HEK293 (cell line): ENCODE data around the gene SRRM2.
A peak's percentile ranks its signal among the peaks of the same experiment; 100 is the strongest.

Experiments
- CTCF ChIA-PET: fragments of 350-600 bp; formaldehyde crosslinking; extraction: SDS; loops from one replicate; lab custom pipeline; 2021; ENCODE audit warnings: antibody characterized with exemption; lab: Yijun Ruan, JAX
- POLR2A ChIA-PET: fragments of 300-600 bp; formaldehyde crosslinking; extraction: SDS; loops from one replicate; lab custom pipeline; 2020; ENCODE audit warnings: antibody characterized with exemption, inconsistent platforms; lab: Yijun Ruan, JAX
- H3K27ac ChIP-seq: fragments of 200-500 bp; sonication (Bioruptor generic); 2 replicates; pipeline ENCODE4 v1.5.1; 2014; ENCODE audit warnings: low read depth, low read length, control low read depth, inconsistent platforms; ENCODE audit errors: extremely low read depth
- H3K36me3 ChIP-seq, 2 experiments: fragments of 200-500 bp in 1 of 2; sonication (Bioruptor generic) in 1 of 2; 1 replicate in 1 of 2; 2 replicates in 1 of 2; pipeline ENCODE4 v1.5.1; 2014 to 2017; ENCODE audit warnings: inconsistent platforms in 2 of 2, low read length in 2 of 2; ENCODE audit not compliant: control insufficient read depth in 2 of 2, insufficient read depth in 1 of 2
- H3K4me1 ChIP-seq: fragments of 200-500 bp; sonication (Bioruptor generic); 2 replicates; pipeline ENCODE4 v1.5.1; 2014; ENCODE audit warnings: mild to moderate bottlenecking, low read length, inconsistent platforms; ENCODE audit not compliant: control insufficient read depth, insufficient read depth
- H3K4me3 ChIP-seq: 2 replicates; pipeline ENCODE4 v1.5.1; 2011; ENCODE audit warnings: low read depth, mild to moderate bottlenecking, control low read depth, low read length, moderate library complexity
- H3K9me3 ChIP-seq: fragments of 200-500 bp; sonication (Bioruptor generic); 2 replicates; pipeline ENCODE4 v1.5.1; 2014; ENCODE audit warnings: low read depth, low read length, inconsistent platforms; ENCODE audit not compliant: control insufficient read depth, insufficient read depth
- KLF1 ChIP-seq: fragments of 450-650 bp; formaldehyde crosslinking; IDR thresholded peaks from 2 replicates; pipeline ENCODE4 v1.5.1; 2016; ENCODE audit warnings: missing biosample characterization, missing genetic modification characterization
- KLF10 ChIP-seq: fragments of 450-650 bp; IDR thresholded peaks from 2 replicates; pipeline ENCODE4 v1.5.1; 2018; ENCODE audit warnings: missing biosample characterization, mild to moderate bottlenecking, missing genetic modification characterization
- PRDM1 ChIP-seq: fragments of 450-650 bp; formaldehyde crosslinking; IDR thresholded peaks from 2 replicates; pipeline ENCODE4; 2016; ENCODE audit warnings: missing biosample characterization, missing genetic modification characterization
- SP7 ChIP-seq: fragments of 450-650 bp; formaldehyde crosslinking; IDR thresholded peaks from 2 replicates; pipeline ENCODE4 v1.5.1; 2016; ENCODE audit warnings: missing biosample characterization, missing genetic modification characterization
- WT1 ChIP-seq: fragments of 450-650 bp; formaldehyde crosslinking; IDR thresholded peaks from 2 replicates; pipeline ENCODE4 v1.5.1; 2016; ENCODE audit warnings: missing biosample characterization, missing genetic modification characterization
- ZBTB21 ChIP-seq: fragments of 450-650 bp; formaldehyde crosslinking; IDR thresholded peaks from 2 replicates; pipeline ENCODE4 v1.5.1; 2017; ENCODE audit warnings: missing biosample characterization, missing genetic modification characterization
- ZEB2 ChIP-seq: fragments of 450-650 bp; formaldehyde crosslinking; IDR thresholded peaks from 2 replicates; pipeline ENCODE4 v1.5.1; 2016; ENCODE audit warnings: missing biosample characterization, missing genetic modification characterization
- ZNF23 ChIP-seq: fragments of 450-650 bp; formaldehyde crosslinking; IDR thresholded peaks from 2 replicates; pipeline ENCODE4 v1.5.1; 2016; ENCODE audit warnings: missing biosample characterization, missing genetic modification characterization, borderline replicate concordance
- ZNF341 ChIP-seq: fragments of 450-650 bp; formaldehyde crosslinking; IDR thresholded peaks from 2 replicates; pipeline ENCODE4; 2016; ENCODE audit warnings: low read depth, missing biosample characterization, missing genetic modification characterization
- ZNF600 ChIP-seq: fragments of 450-650 bp; formaldehyde crosslinking; IDR thresholded peaks from 2 replicates; pipeline ENCODE4 v1.5.1; 2016; ENCODE audit warnings: missing biosample characterization, missing genetic modification characterization
- ZNF660 ChIP-seq: fragments of 450-650 bp; IDR thresholded peaks from 2 replicates; pipeline ENCODE4 v1.5.1; 2018; ENCODE audit warnings: missing biosample characterization, mild to moderate bottlenecking, missing genetic modification characterization
- ZNF701 ChIP-seq: fragments of 450-650 bp; formaldehyde crosslinking; IDR thresholded peaks from 2 replicates; pipeline ENCODE4 v1.5.1; 2016; ENCODE audit warnings: missing biosample characterization, missing genetic modification characterization
- ZNF785 ChIP-seq: fragments of 450-650 bp; formaldehyde crosslinking; IDR thresholded peaks from 2 replicates; pipeline ENCODE4 v1.5.1; 2016; ENCODE audit warnings: missing biosample characterization, missing genetic modification characterization
- TF ChIP-seq, protein P1 (sequence below): fragments of 450-650 bp; formaldehyde crosslinking; IDR thresholded peaks from 2 replicates; pipeline ENCODE4 v1.5.1; 2017; ENCODE audit warnings: missing biosample characterization, mild to moderate bottlenecking, missing genetic modification characterization, moderate library complexity
- TF ChIP-seq, protein P2 (sequence below): fragments of 450-650 bp; formaldehyde crosslinking; IDR thresholded peaks from 2 replicates; pipeline ENCODE4 v1.5.1; 2016; ENCODE audit warnings: missing biosample characterization, missing genetic modification characterization
- TF ChIP-seq, protein P3 (sequence below): fragments of 450-650 bp; formaldehyde crosslinking; IDR thresholded peaks from 2 replicates; pipeline ENCODE4 v1.5.1; 2016; ENCODE audit warnings: missing biosample characterization, missing genetic modification characterization
- TF ChIP-seq, protein P4 (sequence below): fragments of 450-650 bp; formaldehyde crosslinking; IDR thresholded peaks from 2 replicates; pipeline ENCODE4 v1.5.1; 2017; ENCODE audit warnings: missing biosample characterization, missing genetic modification characterization
- TF ChIP-seq, protein P5 (sequence below): fragments of 450-650 bp; formaldehyde crosslinking; conservative IDR thresholded peaks from 2 replicates; pipeline ENCODE4 v1.5.1; 2016; ENCODE audit warnings: low read depth, missing biosample characterization, missing genetic modification characterization
- TF ChIP-seq, protein P6 (sequence below): fragments of 450-650 bp; formaldehyde crosslinking; IDR thresholded peaks from 2 replicates; pipeline ENCODE4 v1.5.0; 2017; ENCODE audit warnings: missing biosample characterization, missing genetic modification characterization, borderline replicate concordance
- TF ChIP-seq, protein P7 (sequence below): fragments of 450-650 bp; formaldehyde crosslinking; optimal IDR thresholded peaks from 2 replicates; pipeline ENCODE3; 2016; ENCODE audit warnings: missing biosample characterization, mild to moderate bottlenecking, missing genetic modification characterization

Gene SRRM2

DNA sequence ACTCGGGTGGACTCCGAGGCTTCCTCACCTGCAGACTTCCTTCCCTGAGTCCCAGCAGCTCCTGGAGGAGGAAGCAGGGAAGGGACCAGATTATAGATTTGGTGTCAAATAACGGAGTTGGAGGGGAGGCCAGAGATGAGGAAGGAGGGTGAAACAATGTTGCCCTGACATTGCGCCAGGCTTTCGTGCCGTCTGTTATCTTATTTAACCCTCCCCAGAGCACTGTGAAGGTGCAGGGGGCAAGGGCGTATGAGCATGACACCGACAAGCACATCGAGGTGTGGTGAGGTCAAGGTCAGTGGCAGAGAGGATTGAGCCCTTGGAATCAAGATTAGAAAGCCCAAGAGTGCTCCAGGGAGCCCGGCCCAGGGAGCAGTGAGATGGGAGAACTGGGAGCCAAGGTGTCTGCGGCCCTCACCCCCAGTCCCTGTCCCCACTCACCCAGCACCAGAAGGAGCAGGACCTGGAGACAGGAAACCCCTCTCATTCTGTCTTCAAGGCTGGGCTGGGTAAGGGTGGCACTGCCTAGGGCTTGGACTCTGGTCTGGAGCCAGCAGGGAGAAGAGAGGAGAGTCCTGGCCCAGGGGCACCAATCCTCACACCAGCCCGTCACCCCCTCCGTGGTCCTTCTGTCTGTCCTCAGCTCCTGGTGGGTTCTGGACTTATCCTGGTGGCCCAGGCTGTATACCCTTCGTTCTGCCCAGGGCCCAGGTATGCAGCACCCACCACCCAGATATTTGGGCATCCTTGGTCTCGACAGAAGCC, 33.8 kb downstream of the SRRM2 start (continued):
- TF ChIP-seq, protein P1, sequence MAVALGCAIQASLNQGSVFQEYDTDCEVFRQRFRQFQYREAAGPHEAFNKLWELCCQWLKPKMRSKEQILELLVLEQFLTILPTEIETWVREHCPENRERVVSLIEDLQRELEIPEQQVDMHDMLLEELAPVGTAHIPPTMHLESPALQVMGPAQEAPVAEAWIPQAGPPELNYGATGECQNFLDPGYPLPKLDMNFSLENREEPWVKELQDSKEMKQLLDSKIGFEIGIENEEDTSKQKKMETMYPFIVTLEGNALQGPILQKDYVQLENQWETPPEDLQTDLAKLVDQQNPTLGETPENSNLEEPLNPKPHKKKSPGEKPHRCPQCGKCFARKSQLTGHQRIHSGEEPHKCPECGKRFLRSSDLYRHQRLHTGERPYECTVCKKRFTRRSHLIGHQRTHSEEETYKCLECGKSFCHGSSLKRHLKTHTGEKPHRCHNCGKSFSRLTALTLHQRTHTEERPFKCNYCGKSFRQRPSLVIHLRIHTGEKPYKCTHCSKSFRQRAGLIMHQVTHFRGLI (tag by site-specific recombination): no peak
- TF ChIP-seq ZBTB21 (tag by site-specific recombination): no peak
- 0 out of 2 replicates have a peak, but pooled peaks have one; percentile 11 for TF ChIP-seq KLF1 (tag by site-specific recombination)
- 0 out of 2 replicates have a peak, but pooled peaks have one; percentile 25 for TF ChIP-seq ZEB2 (tag by site-specific recombination)
- peak; percentile 48; the same call in 1 of the 2 replicates for TF ChIP-seq ZNF600 (tag by site-specific recombination)
- TF ChIP-seq, protein P2, sequence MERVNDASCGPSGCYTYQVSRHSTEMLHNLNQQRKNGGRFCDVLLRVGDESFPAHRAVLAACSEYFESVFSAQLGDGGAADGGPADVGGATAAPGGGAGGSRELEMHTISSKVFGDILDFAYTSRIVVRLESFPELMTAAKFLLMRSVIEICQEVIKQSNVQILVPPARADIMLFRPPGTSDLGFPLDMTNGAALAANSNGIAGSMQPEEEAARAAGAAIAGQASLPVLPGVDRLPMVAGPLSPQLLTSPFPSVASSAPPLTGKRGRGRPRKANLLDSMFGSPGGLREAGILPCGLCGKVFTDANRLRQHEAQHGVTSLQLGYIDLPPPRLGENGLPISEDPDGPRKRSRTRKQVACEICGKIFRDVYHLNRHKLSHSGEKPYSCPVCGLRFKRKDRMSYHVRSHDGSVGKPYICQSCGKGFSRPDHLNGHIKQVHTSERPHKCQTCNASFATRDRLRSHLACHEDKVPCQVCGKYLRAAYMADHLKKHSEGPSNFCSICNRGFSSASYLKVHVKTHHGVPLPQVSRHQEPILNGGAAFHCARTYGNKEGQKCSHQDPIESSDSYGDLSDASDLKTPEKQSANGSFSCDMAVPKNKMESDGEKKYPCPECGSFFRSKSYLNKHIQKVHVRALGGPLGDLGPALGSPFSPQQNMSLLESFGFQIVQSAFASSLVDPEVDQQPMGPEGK (tag by site-specific recombination): peak; percentile 62; the same call in 1 of the 2 replicates
- TF ChIP-seq, protein P3, sequence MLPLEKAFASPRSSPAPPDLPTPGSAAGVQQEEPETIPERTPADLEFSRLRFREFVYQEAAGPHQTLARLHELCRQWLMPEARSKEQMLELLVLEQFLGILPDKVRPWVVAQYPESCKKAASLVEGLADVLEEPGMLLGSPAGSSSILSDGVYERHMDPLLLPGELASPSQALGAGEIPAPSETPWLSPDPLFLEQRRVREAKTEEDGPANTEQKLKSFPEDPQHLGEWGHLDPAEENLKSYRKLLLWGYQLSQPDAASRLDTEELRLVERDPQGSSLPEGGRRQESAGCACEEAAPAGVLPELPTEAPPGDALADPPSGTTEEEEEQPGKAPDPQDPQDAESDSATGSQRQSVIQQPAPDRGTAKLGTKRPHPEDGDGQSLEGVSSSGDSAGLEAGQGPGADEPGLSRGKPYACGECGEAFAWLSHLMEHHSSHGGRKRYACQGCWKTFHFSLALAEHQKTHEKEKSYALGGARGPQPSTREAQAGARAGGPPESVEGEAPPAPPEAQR: no peak

DNA sequence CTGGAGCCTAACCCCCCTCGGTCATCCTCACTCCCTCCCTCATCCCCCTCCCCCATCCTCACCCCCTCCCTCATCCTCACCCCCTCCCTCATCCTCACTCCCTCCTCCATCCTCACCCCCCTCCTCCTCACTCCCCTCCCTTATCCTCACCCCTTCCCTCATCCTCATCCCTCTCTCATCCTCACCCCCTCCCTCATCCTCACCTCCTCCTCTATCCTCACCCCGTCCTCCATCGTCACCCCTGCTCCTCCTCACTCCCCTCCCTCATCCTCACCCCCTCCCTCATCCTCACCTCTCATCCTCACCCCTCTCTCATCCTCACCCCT, 34.4 kb downstream of the SRRM2 start:
- Histone ChIP-seq H3K27ac (no peak overlapping the region), H3K4me3 (no peak overlapping the region), H3K36me3 (no peaks in the 10 kb centered on the region), H3K9me3 (no peaks in the 10 kb centered on the region), H3K4me1 (no peaks in the 10 kb centered on the region)
- ChIA-PET POLR2A (no interaction called here), CTCF (no interaction called here)
- no peak for TF ChIP-seq WT1 (tag by site-specific recombination)
- no peak for TF ChIP-seq KLF10 (tag by site-specific recombination)
- TF ChIP-seq ZNF23 (tag by site-specific recombination): no peak
- no peak for TF ChIP-seq KLF1 (tag by site-specific recombination)
- TF ChIP-seq ZNF785 (tag by site-specific recombination): no peak
- TF ChIP-seq ZNF341: no peak
- no peak for TF ChIP-seq SP7 (tag by site-specific recombination)
- TF ChIP-seq, protein P4, sequence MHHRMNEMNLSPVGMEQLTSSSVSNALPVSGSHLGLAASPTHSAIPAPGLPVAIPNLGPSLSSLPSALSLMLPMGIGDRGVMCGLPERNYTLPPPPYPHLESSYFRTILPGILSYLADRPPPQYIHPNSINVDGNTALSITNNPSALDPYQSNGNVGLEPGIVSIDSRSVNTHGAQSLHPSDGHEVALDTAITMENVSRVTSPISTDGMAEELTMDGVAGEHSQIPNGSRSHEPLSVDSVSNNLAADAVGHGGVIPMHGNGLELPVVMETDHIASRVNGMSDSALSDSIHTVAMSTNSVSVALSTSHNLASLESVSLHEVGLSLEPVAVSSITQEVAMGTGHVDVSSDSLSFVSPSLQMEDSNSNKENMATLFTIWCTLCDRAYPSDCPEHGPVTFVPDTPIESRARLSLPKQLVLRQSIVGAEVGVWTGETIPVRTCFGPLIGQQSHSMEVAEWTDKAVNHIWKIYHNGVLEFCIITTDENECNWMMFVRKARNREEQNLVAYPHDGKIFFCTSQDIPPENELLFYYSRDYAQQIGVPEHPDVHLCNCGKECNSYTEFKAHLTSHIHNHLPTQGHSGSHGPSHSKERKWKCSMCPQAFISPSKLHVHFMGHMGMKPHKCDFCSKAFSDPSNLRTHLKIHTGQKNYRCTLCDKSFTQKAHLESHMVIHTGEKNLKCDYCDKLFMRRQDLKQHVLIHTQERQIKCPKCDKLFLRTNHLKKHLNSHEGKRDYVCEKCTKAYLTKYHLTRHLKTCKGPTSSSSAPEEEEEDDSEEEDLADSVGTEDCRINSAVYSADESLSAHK: no peak
- TF ChIP-seq, protein P5, sequence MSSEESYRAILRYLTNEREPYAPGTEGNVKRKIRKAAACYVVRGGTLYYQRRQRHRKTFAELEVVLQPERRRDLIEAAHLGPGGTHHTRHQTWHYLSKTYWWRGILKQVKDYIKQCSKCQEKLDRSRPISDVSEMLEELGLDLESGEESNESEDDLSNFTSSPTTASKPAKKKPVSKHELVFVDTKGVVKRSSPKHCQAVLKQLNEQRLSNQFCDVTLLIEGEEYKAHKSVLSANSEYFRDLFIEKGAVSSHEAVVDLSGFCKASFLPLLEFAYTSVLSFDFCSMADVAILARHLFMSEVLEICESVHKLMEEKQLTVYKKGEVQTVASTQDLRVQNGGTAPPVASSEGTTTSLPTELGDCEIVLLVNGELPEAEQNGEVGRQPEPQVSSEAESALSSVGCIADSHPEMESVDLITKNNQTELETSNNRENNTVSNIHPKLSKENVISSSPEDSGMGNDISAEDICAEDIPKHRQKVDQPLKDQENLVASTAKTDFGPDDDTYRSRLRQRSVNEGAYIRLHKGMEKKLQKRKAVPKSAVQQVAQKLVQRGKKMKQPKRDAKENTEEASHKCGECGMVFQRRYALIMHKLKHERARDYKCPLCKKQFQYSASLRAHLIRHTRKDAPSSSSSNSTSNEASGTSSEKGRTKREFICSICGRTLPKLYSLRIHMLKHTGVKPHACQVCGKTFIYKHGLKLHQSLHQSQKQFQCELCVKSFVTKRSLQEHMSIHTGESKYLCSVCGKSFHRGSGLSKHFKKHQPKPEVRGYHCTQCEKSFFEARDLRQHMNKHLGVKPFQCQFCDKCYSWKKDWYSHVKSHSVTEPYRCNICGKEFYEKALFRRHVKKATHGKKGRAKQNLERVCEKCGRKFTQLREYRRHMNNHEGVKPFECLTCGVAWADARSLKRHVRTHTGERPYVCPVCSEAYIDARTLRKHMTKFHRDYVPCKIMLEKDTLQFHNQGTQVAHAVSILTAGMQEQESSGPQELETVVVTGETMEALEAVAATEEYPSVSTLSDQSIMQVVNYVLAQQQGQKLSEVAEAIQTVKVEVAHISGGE (tag by site-specific recombination): no peak
- TF ChIP-seq, protein P6, sequence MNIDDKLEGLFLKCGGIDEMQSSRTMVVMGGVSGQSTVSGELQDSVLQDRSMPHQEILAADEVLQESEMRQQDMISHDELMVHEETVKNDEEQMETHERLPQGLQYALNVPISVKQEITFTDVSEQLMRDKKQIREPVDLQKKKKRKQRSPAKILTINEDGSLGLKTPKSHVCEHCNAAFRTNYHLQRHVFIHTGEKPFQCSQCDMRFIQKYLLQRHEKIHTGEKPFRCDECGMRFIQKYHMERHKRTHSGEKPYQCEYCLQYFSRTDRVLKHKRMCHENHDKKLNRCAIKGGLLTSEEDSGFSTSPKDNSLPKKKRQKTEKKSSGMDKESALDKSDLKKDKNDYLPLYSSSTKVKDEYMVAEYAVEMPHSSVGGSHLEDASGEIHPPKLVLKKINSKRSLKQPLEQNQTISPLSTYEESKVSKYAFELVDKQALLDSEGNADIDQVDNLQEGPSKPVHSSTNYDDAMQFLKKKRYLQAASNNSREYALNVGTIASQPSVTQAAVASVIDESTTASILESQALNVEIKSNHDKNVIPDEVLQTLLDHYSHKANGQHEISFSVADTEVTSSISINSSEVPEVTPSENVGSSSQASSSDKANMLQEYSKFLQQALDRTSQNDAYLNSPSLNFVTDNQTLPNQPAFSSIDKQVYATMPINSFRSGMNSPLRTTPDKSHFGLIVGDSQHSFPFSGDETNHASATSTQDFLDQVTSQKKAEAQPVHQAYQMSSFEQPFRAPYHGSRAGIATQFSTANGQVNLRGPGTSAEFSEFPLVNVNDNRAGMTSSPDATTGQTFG: no peak
- no peak for TF ChIP-seq ZNF660 (tag by site-specific recombination)
- TF ChIP-seq PRDM1 (tag by site-specific recombination): no peak
- TF ChIP-seq, protein P7, sequence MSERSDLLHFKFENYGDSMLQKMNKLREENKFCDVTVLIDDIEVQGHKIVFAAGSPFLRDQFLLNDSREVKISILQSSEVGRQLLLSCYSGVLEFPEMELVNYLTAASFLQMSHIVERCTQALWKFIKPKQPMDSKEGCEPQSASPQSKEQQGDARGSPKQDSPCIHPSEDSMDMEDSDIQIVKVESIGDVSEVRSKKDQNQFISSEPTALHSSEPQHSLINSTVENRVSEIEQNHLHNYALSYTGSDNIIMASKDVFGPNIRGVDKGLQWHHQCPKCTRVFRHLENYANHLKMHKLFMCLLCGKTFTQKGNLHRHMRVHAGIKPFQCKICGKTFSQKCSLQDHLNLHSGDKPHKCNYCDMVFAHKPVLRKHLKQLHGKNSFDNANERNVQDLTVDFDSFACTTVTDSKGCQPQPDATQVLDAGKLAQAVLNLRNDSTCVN (tag by site-specific recombination): no peak
- no peak for TF ChIP-seq ZNF701 (tag by site-specific recombination)
